NB4 (cell line): Measurements from ENCODE around the gene MAPKAPK3.
"Not testable (repeated sequence)": the region's sequence is repeated elsewhere in the genome, so short reads cannot be mapped to it uniquely, and the experiment has no call there.

Source experiments
- MYC ChIP-seq: IDR thresholded peaks from 2 replicates; pipeline ENCODE4 v1.6.1; 2011; ENCODE audit warnings: low read depth, low read length
- POLR2A ChIP-seq: IDR thresholded peaks from 2 replicates; pipeline ENCODE4 v1.6.1; 2011; ENCODE audit warnings: mild to moderate bottlenecking; ENCODE audit not compliant: insufficient read length; ENCODE audit errors: extremely low read depth
- TF ChIP-seq, protein P1 (sequence below): IDR thresholded peaks from one replicate; pipeline ENCODE4 v1.5.1; 2012; ENCODE audit warnings: low read depth, low read length

DNA sequence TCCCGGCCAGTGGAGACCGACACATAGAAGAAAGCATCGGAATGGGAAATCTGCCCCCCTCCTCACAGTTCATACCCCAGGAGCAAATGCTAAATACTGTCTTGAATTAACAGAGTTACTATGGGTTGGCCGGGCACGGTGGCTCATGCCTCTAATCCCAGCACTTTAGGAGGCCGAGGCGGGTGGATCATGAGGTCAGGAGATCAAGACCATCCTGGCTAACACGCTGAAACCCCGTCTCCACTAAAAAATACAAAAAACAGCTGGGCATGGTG is 48.8 kb downstream of the MAPKAPK3 start:
- not testable (repeated sequence) for TF ChIP-seq MYC, POLR2A
- TF ChIP-seq, protein P1, sequence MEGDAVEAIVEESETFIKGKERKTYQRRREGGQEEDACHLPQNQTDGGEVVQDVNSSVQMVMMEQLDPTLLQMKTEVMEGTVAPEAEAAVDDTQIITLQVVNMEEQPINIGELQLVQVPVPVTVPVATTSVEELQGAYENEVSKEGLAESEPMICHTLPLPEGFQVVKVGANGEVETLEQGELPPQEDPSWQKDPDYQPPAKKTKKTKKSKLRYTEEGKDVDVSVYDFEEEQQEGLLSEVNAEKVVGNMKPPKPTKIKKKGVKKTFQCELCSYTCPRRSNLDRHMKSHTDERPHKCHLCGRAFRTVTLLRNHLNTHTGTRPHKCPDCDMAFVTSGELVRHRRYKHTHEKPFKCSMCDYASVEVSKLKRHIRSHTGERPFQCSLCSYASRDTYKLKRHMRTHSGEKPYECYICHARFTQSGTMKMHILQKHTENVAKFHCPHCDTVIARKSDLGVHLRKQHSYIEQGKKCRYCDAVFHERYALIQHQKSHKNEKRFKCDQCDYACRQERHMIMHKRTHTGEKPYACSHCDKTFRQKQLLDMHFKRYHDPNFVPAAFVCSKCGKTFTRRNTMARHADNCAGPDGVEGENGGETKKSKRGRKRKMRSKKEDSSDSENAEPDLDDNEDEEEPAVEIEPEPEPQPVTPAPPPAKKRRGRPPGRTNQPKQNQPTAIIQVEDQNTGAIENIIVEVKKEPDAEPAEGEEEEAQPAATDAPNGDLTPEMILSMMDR: not testable (repeated sequence)
